Astrocyte (in vitro differentiated cells and primary cell): Measurements from ENCODE around the gene IFT88. TPM values are rescaled to one million over a fixed set of nuclear protein-coding genes. Genes with fewer than 3 reads are reported as not detected.

Source experiments
- DNase-seq: peaks from one replicate; pipeline ENCODE4 v3.0.0-alpha.2; 2010; ENCODE audit warnings: low read depth
- FAIRE-seq: peaks from 2 replicates; lab custom pipeline; 2011; peaks lifted over from hg19 to GRCh38; lab: Jason Lieb, UNC
- H2AFZ ChIP-seq: 2 replicates; pipeline ENCODE4 v1.6.0; 2012; ENCODE audit warnings: low read depth, low read length, inconsistent platforms
- H3K27ac ChIP-seq: 2 replicates; pipeline ENCODE4 v1.5.1; 2011; ENCODE audit warnings: low read depth, low read length, inconsistent platforms
- H3K27me3 ChIP-seq: 2 replicates; pipeline ENCODE4 v1.6.0; 2011; ENCODE audit warnings: low read length, inconsistent platforms; ENCODE audit not compliant: insufficient read depth
- H3K36me3 ChIP-seq: 2 replicates; pipeline ENCODE4 v1.5.1; 2011; ENCODE audit warnings: low read length, inconsistent platforms; ENCODE audit not compliant: insufficient read depth
- H3K4me1 ChIP-seq: 2 replicates; pipeline ENCODE4 v1.5.1; 2011; ENCODE audit warnings: low read length, inconsistent platforms; ENCODE audit not compliant: insufficient read depth
- H3K4me2 ChIP-seq: 2 replicates; pipeline ENCODE4 v1.6.0; 2012; ENCODE audit warnings: low read length, inconsistent platforms
- H3K4me3 ChIP-seq: 2 replicates; pipeline ENCODE4 v1.5.1; 2011; ENCODE audit warnings: low read depth, mild to moderate bottlenecking, low read length, inconsistent platforms; ENCODE audit not compliant: insufficient read depth
- H3K79me2 ChIP-seq: 2 replicates; pipeline ENCODE4 v1.6.0; 2012; ENCODE audit warnings: mild to moderate bottlenecking, low read length, inconsistent platforms; ENCODE audit not compliant: insufficient read depth
- H3K9ac ChIP-seq: 2 replicates; pipeline ENCODE4 v1.6.0; 2012; ENCODE audit warnings: mild to moderate bottlenecking, low read length, inconsistent platforms
- H3K9me3 ChIP-seq: 2 replicates; pipeline ENCODE4 v1.5.1; 2012; ENCODE audit warnings: low read depth, mild to moderate bottlenecking, low read length, inconsistent platforms; ENCODE audit not compliant: insufficient read depth
- H4K20me1 ChIP-seq: 2 replicates; pipeline ENCODE4 v1.6.0; 2012; ENCODE audit warnings: low read length, inconsistent platforms; ENCODE audit not compliant: insufficient read depth
- H3K27ac Mint-ChIP-seq: one replicate; pipeline ENCODE4 v1.8.0; 2021; ENCODE audit warnings: mild to moderate bottlenecking, mixed read lengths; ENCODE audit not compliant: unreplicated experiment
- H3K27me3 Mint-ChIP-seq: one replicate; pipeline ENCODE4 v1.8.0; 2021; ENCODE audit warnings: low read depth, mixed read lengths; ENCODE audit not compliant: unreplicated experiment
- H3K36me3 Mint-ChIP-seq: one replicate; pipeline ENCODE4 v1.8.0; 2021; ENCODE audit warnings: low read depth, mixed read lengths; ENCODE audit not compliant: unreplicated experiment
- H3K4me1 Mint-ChIP-seq: one replicate; pipeline ENCODE4 v1.8.0; 2021; ENCODE audit warnings: low read depth, mixed read lengths; ENCODE audit not compliant: unreplicated experiment
- H3K4me3 Mint-ChIP-seq: one replicate; pipeline ENCODE4 v1.8.0; 2021; ENCODE audit warnings: mild to moderate bottlenecking, moderate library complexity, mixed read lengths; ENCODE audit not compliant: unreplicated experiment
- H3K9me3 Mint-ChIP-seq: one replicate; pipeline ENCODE4 v1.8.0; 2021; ENCODE audit warnings: mild to moderate bottlenecking, mixed read lengths; ENCODE audit not compliant: unreplicated experiment
- CTCF ChIP-seq: IDR thresholded peaks from 2 replicates; pipeline ENCODE4 v1.5.1; 2011; ENCODE audit warnings: low read depth, mild to moderate bottlenecking, inconsistent platforms, low read length, moderate library complexity; ENCODE audit not compliant: insufficient read depth
- EZH2 ChIP-seq: IDR thresholded peaks from 2 replicates; pipeline ENCODE4 v1.6.1; 2012; ENCODE audit warnings: mild to moderate bottlenecking, low read length, inconsistent platforms; ENCODE audit not compliant: insufficient read depth
- total RNA-seq: library from RNA; stranded (reverse); gene quantifications from 2 replicates; pipeline ENCODE4 v1.2.1, GENCODE V29; 2021

Gene IFT88
- total RNA-seq, 1 donor from 2014 or later = 7.6 TPM

DNA sequence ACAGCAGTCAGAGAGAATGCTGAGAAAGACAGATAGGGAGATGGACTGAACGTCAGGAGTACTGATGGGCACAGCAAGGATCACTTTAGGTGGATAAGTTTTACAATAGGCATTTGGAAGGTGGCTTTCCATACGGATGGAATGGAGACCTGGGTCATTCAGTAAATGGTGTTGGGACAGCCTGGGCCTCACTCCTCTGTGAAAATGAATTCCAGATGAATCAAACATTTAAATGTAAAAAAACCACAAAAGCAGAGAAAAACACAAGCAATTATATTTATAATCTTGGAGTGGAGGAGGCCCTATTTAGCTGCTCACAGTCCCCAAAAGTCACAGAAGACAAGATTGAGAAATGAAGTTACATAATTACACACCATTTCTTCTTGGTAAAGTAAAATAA, 141.3 kb downstream of the IFT88 start:
- no peak for FAIRE-seq
- Histone ChIP-seq H3K36me3 (no peaks in the 10 kb centered on the region), H3K4me2 (no peak overlapping the region), H3K79me2 (no peaks in the 10 kb centered on the region), H4K20me1 (no peaks in the 10 kb centered on the region), H3K9me3 (no peaks in the 10 kb centered on the region), H2AFZ (no peak overlapping the region), H3K27me3 (no peaks in the 10 kb centered on the region), H3K27ac (no peak overlapping the region), H3K4me3 (no peak overlapping the region), H3K9ac (no peak overlapping the region), H3K4me1 (peaks cover 17% of the 10 kb centered on the region)
- DNase-seq = no peak
- H3K4me1 Mint-ChIP-seq = peaks cover 10% of the 10 kb centered on the region
- H3K4me3 Mint-ChIP-seq = no peak overlapping the region
- no peaks in the 10 kb centered on the region for H3K9me3 Mint-ChIP-seq
- peaks cover 7% of the 10 kb centered on the region for H3K27me3 Mint-ChIP-seq
- TF ChIP-seq EZH2 (no peak), CTCF (no peak)
- H3K27ac Mint-ChIP-seq = no peak overlapping the region
- H3K36me3 Mint-ChIP-seq = no peaks in the 10 kb centered on the region

GRCh38 chr13:20709369-20709768, 142.4 kb downstream of the IFT88 start:
- peaks cover 20% of the 10 kb centered on the region for H3K4me1 Mint-ChIP-seq
- H3K9ac ChIP-seq = no peak overlapping the region
- FAIRE-seq (peak; percentile 59), DNase-seq (no peak)
- H3K27ac ChIP-seq = no peak overlapping the region
- H3K4me2 ChIP-seq = peak overlapping the region; percentile 28
- H3K36me3 Mint-ChIP-seq = no peaks in the 10 kb centered on the region
- H3K36me3 ChIP-seq = no peaks in the 10 kb centered on the region
- H3K9me3 Mint-ChIP-seq = no peaks in the 10 kb centered on the region
- H3K9me3 ChIP-seq = no peaks in the 10 kb centered on the region
- H2AFZ ChIP-seq = no peak overlapping the region
- H3K4me3 Mint-ChIP-seq = no peak overlapping the region
- no peak for TF ChIP-seq EZH2
- TF ChIP-seq CTCF = no peak
- H3K27ac Mint-ChIP-seq = no peak overlapping the region
- peaks cover 25% of the 10 kb centered on the region for H3K4me1 ChIP-seq
- H4K20me1 ChIP-seq = no peaks in the 10 kb centered on the region
- H3K4me3 ChIP-seq = no peak overlapping the region
- no peaks in the 10 kb centered on the region for H3K27me3 ChIP-seq
- no peaks in the 10 kb centered on the region for H3K79me2 ChIP-seq
- H3K27me3 Mint-ChIP-seq = peaks cover 7% of the 10 kb centered on the region

DNA sequence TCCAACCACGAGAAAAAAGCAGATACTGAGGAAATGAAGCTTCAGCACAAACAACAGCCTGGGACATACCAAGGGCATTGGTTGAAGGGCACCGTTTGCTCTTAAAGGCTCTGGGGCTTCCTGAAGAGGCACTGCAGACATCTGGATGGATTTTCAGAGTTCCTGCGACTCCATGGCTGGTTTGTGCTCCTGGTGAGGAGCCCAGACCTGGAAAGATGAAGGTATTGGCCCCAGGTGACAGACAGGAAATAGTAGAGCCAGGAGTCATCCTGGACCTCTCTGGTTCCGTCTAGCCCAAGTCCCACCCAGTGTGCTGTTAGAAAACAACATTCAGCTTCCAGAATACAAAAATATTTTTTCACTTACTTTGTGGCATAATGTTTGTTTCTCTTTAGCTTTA, 142.8 kb downstream of the IFT88 start:
- FAIRE-seq = no peak
- H3K27ac ChIP-seq = no peak overlapping the region
- H3K4me1 Mint-ChIP-seq = peaks cover 21% of the 10 kb centered on the region

More for the DNA sequence above, 142.8 kb downstream of the IFT88 start:
- no peaks in the 10 kb centered on the region for H3K9me3 Mint-ChIP-seq
- H3K36me3 Mint-ChIP-seq = no peaks in the 10 kb centered on the region
- no peak overlapping the region for H3K27ac Mint-ChIP-seq
- H3K27me3 Mint-ChIP-seq = peaks cover 7% of the 10 kb centered on the region
- no peak overlapping the region for H3K4me3 Mint-ChIP-seq
- H3K9me3 ChIP-seq = no peaks in the 10 kb centered on the region
- H3K27me3 ChIP-seq = no peaks in the 10 kb centered on the region
- no peaks in the 10 kb centered on the region for H3K36me3 ChIP-seq
- H3K4me3 ChIP-seq = no peak overlapping the region
- peaks cover 26% of the 10 kb centered on the region for H3K4me1 ChIP-seq
- no peak overlapping the region for H3K4me2 ChIP-seq
- no peak overlapping the region for H2AFZ ChIP-seq
- no peak overlapping the region for H3K9ac ChIP-seq
- no peak for DNase-seq
- TF ChIP-seq CTCF = no peak
- TF ChIP-seq EZH2 = no peak
- H3K79me2 ChIP-seq = no peaks in the 10 kb centered on the region
- H4K20me1 ChIP-seq = no peaks in the 10 kb centered on the region
